ENCODE measurements around the gene NSUN4.

Gene NSUN4

DNA sequence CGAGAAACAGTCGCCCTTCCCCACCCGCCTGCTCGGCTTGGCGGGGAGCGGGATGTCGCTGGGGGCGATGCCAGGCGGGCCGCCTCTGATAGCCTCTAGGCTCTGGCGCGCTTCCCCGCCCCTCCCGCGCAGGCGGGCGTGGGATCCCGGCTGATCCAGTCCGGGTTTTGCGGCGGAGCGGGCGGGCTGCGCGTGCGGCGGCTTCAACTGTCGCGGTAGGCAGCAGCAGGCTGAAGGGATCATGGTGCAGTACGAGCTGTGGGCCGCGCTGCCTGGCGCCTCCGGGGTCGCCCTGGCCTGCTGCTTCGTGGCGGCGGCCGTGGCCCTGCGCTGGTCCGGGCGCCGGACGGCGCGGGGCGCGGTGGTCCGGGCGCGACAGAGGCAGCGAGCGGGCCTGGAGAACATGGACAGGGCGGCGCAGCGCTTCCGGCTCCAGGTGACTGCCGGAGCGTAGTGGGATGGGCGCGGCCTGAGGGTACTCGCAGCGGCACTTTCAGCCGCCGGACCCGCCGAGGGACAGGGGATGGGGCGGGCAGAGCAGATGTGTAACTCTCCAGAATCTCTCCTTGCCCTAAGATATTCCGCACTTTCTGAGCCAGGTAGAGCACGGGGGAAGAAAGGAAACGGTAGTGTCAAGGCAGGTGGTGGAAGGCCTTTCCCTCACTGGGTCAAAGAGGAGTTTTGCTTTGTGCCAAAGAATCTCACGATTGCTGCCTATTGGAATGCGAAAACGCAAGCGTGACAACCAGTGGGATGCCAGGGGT is 53.7 kb downstream of the NSUN4 start, which contains the start of gene FAAH:
Gene FAAH (plus strand): TSS at position 210 of the 764 bp plus-strand sequence. CDS start 32 bp downstream, at position 242.
- TF ChIP-seq, protein P1, sequence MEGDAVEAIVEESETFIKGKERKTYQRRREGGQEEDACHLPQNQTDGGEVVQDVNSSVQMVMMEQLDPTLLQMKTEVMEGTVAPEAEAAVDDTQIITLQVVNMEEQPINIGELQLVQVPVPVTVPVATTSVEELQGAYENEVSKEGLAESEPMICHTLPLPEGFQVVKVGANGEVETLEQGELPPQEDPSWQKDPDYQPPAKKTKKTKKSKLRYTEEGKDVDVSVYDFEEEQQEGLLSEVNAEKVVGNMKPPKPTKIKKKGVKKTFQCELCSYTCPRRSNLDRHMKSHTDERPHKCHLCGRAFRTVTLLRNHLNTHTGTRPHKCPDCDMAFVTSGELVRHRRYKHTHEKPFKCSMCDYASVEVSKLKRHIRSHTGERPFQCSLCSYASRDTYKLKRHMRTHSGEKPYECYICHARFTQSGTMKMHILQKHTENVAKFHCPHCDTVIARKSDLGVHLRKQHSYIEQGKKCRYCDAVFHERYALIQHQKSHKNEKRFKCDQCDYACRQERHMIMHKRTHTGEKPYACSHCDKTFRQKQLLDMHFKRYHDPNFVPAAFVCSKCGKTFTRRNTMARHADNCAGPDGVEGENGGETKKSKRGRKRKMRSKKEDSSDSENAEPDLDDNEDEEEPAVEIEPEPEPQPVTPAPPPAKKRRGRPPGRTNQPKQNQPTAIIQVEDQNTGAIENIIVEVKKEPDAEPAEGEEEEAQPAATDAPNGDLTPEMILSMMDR (IDR thresholded peaks at IDR 0.05): no peak

DNA sequence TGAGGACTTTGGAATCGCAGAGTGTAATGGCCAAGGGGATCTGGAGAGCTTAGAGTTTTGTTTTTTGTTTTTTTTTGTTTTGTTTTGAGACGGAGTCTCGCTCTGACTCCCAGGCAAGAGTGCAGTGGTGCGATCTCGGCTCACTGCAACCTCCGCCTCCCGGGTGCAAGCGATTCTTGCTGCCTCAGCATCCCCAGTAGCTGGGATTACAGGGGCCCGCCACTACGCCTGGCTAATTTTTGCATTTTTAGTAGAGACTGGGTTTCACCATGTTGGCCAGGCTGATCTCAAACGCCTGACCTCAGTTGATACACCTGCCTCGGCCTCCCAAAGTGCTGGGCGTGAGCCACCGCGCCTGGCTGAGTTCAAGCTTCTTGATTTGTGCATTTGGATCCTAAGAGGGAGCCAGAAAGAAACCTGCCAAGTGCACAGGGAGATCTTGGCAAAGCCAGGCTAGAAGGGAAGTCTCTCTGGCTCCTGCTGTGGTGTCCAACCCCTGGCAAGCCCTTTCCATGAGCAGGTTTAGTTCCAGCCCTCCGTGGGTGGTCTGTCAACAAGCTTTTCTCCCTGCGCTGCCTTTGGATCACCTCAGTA is 54.4 kb downstream of the NSUN4 start:
- TF ChIP-seq, protein P1 (IDR thresholded peaks at IDR 0.05): no peak

DNA sequence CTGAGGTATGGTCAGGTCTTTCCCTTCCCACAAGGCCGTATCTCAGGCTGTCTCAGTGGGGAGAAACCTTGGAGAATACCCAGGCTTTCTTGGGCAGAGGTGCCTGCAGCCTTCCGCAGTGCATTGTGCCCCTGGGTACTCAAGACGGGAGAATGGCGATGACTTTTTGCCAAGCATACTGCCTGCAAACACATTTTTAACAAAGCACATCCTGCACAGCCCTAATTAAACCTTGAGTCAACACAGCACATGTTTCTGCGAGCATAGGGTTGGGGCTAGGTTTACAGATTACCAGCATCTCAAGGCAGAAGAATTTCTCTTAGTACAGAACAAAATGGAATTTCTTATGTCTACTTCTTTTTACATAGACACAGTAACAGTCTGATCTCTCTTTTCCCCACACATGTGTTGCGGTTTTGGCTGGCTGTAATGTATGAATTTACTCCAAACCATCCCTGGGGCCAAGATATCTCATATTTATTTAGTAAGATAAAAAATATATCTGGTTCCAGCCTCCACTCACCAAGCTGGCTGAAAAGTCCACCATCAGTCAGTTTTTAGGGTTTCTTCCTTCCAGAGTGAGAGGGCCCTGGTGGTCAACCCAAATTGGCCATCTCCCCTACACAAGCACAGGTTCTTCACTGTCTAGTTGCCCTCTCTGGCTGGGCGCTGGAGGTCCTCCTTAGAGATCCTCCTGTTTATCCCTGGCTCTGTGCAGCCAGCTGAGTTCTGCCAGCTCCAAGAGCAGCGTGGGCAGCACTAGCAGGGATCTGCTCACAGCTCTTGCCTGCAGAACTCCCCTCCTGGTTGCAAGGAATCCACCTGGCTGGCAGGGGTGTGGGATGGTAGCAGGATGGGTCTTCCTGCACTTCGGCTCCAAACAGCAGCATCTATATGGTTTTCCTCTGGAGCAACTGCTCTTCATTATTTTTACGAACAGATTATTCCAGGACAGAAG is 56.1 kb downstream of the NSUN4 start:
- TF ChIP-seq, protein P1 (IDR thresholded peaks at IDR 0.05): no peak

DNA sequence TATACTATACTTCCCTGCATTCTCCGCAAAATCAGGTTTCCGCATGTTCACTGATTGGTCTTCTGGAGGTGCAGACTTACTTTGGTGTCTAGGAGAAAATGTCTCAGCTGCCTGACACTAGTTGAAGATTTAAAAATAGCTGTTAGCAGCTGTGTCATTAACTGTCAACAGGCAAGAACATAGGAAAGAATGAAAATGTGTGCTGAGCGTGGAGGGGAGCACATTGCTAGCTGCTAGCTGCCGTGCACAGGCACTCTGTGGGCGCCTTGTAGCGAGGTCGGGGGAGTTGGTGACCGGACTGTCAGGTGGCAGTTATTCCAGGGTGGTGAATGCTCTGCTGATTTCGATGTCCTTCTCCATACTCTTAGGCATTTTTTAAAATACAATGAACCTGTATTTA is 58.7 kb downstream of the NSUN4 start:
- TF ChIP-seq, protein P1 (IDR thresholded peaks at IDR 0.05): no peak

DNA sequence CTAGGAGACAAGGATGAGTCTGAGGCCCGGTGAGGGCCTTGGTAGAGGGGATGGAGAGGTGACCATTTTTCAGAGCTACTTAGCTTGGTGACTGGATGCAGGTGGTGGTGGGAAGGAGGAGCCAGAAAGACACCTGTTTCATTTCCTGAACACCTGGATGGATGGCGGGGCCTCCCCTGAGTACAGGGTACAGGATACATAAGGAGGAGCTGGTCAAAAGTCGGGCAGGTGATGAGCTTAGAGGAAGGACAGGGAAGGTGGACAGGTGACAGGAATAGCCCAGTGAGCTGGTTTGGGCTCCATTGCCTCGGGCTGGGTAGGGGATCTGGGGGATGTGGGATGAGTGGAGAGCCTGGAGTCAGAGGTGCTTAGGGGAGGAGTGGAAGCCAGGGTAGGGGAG is 59.8 kb downstream of the NSUN4 start:
- TF ChIP-seq, protein P1 (IDR thresholded peaks at IDR 0.05): no peak

DNA sequence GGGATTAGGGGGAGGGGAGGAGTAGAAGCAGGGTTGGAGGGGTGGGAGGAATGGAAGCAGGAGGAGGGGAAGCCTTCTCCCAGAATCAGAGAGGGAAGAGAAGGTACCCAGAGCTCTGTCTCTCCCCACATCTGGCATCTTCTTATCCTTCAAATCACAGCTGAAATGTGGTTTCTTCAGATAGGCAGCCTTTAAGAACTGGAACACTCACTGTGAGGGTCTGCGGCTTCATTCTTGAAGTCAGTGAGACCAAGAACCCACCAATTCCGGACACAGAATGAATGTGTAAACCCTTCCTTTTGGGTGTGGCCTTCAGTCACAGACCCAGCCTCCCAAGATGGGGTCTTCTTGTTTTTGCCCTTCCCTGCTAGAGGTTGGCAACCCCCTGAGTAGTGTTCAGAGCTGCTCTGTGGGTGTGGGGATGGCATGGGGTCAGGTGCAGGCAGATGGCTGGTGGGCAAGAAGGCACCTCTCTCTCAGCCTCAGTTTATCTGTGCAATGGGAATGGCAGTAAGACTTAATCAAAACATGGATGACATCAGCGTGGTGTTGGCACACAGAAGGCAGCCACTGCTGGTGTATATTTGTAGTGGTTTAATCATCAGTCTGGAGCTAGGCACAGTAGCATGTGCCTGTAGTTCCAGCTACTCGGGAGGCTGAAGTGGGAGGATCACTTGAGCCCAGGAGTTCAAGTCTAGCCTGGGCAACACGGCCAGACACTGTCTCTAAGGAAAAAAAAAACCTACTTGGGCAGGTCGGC is 60.7 kb downstream of the NSUN4 start:
- TF ChIP-seq, protein P1 (IDR thresholded peaks at IDR 0.05): no peak

All from LNCAP (cell line).